ENCODE data around the gene MASP1.

MASP1 gene

DNA sequence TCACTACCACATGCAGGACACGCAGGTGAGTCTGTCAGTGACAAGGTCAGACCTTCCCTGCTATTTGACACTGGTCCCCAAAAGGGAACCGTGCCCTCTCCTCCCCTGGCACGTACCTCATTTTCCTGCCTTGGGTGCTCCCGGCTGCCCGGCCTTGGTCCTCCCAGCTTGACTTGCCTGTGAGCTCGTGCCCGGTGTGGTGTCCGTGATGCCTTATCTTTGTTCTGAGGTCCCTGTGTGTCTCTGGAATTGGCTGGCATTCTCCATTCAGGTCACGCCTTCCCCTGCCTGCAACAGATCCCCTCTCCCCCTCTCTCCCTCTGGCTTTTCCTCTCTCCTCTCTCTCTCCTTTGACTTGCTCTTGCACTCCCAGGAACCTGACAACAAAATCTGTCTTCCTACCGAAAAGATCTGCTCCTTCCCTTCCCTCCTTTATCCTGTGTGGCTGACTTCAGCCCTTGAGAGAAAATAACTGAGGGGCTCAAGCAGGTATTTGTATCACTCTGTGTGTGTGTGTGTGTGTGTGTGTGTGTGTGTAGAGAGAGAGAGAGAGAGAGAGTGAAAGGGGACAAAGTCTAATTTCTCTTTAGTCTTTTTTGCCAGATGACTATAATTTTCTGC lies at the start of gene MASP1:
Gene MASP1, minus strand, starts transcription at position 226 of the 621 bp plus-strand sequence. Its CDS starts 105 bp downstream, at position 121.
- DNase-seq: no peak

DNA sequence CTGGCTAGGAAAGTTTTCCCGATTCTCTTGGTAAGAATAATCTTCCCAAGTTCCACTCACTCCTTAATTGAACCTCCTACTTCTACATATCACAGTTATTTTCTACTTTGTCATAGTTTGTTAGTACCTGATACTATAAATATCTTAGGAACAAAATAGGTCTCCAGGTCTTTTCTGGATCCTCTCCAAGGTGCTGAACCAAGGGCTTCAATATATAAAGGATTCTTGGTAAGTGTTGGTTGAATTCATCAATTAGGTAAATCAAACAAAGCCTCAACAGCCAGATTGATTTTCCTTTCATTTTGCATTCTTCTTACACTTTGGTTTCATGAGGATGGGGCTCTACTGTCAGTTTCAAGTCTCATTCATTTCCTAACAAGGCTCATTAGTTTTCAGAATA lies 49.0 kb upstream of the MASP1 start:
- DNase-seq: no peak

DNA sequence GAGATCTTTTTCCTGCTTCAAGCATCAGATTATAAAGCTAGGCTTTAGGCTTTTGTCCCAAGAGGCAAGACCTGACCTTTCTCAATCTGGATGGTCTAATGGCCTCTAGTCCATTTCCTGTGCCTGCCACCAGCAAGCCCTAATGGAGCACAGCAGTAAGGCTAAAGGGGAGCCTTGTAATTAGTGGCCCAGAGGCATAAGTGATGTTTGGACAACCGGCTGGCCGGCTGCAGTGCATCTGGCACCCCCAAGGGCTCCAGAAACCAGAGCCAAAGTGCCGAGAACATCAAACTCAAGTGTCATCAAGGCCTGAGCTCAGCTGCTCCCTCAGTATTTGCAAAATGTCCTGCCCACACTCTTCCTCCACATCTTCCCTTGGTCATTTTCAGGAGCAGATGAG lies 44.8 kb upstream of the MASP1 start:
- no peak for DNase-seq

- no peak for DNase-seq
Observed at GRCh38 chr3:187334904-187335303, 43.4 kb upstream of the MASP1 start.

- no peak for DNase-seq
Observed at GRCh38 chr3:187328691-187329090, 37.2 kb upstream of the MASP1 start.

GRCh38 chr3:187327845-187328244 lies 36.3 kb upstream of the MASP1 start:
- DNase-seq: no peak

DNA sequence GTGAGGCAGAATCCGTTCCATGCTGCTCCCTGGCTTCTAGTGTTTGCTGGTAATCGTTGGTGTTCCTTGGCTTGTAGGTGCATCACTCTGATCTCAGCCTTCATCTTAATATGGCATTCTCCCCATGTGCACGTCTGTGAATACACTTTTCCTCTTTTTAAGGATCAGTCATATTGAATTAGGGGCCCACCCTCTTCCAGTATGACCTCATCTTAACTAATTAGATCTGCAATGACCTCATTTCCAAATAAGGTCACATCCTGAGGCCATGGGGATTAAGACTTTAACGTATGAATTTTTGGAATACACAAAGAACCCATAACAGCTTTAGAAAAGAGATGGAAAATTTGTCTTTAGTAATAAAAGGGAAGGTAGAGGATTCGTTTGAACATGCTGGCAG lies 34.1 kb upstream of the MASP1 start:
- no peak for DNase-seq

DNA sequence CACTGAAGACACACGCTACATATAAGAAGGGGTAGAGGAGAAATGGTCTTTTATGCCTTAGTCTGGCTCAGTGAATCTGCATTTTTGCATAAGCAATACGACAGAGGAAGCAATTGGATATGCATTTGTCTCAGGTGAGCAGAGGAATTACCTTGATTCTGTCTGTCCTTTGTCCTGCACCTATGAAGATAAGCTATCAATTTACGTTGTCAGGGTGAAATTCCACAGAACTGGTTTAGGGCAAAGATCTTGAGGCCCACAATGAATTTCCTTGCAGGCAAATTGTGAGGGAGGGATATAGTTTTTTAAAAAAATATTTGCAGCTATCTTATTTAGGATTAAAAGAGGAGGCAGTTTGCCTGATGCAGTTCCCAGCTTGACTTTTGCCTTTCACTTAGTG lies 31.6 kb upstream of the MASP1 start:
- DNase-seq: no peak

- no peak for DNase-seq
Observed at GRCh38 chr3:187322291-187322690, 30.8 kb upstream of the MASP1 start.

GRCh38 chr3:187321766-187322165 lies 30.2 kb upstream of the MASP1 start:
- DNase-seq: no peak

GRCh38 chr3:187319699-187320302 lies 28.3 kb upstream of the MASP1 start:
- DNase-seq: peak; percentile 57

GRCh38 chr3:187318819-187319616 lies 27.5 kb upstream of the MASP1 start:
- DNase-seq: peak; percentile 40

GRCh38 chr3:187315872-187316271 lies 24.3 kb upstream of the MASP1 start:
- DNase-seq: no peak

DNA sequence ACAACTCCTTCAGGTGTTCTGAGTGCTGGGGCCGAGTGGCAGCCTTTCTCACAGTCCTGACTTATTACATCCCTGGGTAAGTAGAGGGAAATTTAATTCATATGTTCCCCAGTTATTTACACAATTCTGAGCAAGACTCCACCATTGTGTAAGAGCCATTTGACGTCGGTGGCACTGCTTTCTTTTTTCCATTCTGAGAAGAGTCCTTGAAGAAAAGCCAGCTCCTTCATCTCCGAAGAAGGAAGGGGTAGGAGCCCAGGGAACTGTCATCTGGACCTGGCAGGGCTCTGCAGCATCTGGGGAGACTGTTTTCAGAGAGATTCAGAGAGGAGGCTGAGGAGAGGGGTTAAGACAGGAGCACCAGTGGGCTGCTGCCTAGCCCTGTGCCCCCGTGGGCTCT lies 22.6 kb upstream of the MASP1 start:
- no peak for DNase-seq

DNA sequence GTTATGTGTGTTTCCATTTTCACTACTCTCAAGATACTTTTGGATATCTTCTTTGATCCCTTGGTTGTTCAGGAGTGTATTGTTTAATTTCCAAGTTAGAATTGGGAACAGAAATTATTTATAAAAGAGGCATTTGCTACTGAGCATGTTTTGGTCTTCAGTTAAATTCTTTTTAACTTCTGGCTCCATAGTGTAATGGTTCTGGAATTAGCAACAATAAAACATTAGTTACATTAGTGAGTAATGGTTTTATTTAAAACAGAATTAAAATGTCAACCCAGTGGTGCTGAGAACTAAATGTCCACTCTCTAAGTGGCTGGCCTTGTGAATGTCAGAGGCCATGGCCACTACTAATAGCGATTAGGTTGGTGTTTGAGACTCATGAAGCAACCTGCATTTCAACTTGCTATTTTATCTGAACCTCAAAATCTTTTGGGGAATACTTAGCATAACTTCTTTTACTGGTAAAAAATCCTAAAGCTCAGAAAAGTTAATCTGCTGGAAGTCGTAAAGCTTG lies 19.5 kb upstream of the MASP1 start:
- no peak for DNase-seq

DNA sequence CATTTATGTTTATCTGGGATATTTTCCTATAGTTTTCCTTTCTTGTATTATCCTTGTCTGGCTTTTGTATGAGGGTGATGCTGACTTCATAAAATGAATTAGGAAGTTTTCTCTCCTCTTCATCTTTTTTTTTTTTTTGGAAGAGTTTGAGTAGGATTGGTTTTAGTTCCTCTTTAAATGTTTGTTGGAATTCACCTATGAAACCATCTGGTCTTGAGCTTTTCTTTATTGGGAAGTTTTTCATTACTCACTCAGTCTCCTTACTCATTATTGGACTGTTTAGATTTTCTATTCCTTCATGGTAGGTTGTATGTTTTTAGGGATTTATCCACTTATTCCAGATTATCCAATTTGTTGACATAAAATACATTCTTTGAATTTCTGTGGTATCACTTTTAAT lies 18.7 kb upstream of the MASP1 start:
- DNase-seq: no peak

GRCh38 chr3:187305881-187306280 lies 14.3 kb upstream of the MASP1 start:
- DNase-seq: no peak

DNA sequence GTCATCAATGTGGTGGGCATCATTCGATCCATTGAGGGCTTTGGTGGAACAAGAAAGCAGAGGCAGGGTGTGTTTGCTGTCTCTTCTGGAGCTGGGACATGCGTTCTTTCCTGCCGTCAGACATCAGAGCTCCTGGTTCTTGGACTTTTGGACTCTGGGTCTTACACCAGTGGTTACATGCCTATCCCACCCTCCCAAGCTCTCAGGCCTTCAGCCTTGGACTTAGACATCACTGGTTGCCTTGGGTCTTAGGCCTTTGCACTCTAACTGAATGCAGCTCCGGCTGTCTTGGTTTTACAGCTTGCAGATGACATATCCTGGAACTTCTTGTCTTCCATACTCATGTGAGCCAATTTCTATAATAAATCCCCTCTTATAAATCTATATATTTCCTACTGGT lies 8.1 kb upstream of the MASP1 start:
- DNase-seq: no peak

GRCh38 chr3:187296911-187297310 lies 5.4 kb upstream of the MASP1 start:
- DNase-seq: no peak

DNA sequence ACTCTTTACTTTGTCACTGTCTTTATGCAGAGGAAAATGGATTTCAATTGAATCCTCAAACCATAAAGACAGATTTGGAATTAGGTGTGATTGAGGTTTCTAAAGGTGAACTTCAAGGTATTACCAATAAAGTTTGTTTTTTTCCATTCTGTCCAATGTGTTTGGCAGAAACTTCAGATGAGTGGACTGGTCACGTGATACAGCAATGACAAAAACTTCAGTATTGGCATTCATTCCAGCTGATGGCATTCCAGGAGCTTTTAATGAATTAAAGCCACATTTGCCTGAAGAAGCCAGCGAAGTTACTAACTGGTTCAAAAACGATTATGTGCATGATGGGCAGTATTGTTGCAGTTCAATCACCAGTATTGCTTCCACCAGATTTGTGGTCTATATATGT lies 4.5 kb upstream of the MASP1 start:
- DNase-seq: no peak

GRCh38 chr3:187295316-187296034 lies 3.9 kb upstream of the MASP1 start:
- DNase-seq: no peak

- DNase-seq: no peak
Observed at GRCh38 chr3:187293516-187294430, 2.2 kb upstream of the MASP1 start.

Data from activated naive CD4-positive, alpha-beta T cell treated with Interleukin-2 at 50 U/mL for 16 hours (primary cell).